HepG2 (cell line): Measurements from ENCODE around the gene TCFL5. TPM values are rescaled to one million over a fixed set of nuclear protein-coding genes. Genes with fewer than 3 reads are reported as not detected.

ENCODE experiments used
- EP300 ChIP-seq, 3 experiments: sonication (generic) in 1 of 3; formaldehyde crosslinking in 1 of 3; IDR thresholded peaks; 2 replicates each; pipeline versions ENCODE4 v1.5.1 to v1.6.1; 2011 to 2020; ENCODE audit warnings: low read depth in 2 of 3, low read length in 2 of 3, borderline replicate concordance in 1 of 3, improper control_type of control experiment in 1 of 3, mild to moderate bottlenecking in 1 of 3, missing genetic modification reagents in 1 of 3, moderate library complexity in 1 of 3
- GFI1 ChIP-seq: sonication (generic); formaldehyde crosslinking; IDR thresholded peaks from 2 replicates; pipeline ENCODE4 v1.5.0; 2020; ENCODE audit warnings: missing genetic modification reagents, mild to moderate bottlenecking, borderline replicate concordance
- KMT2B ChIP-seq: IDR thresholded peaks from 2 replicates; pipeline ENCODE4 v1.6.1; 2016; ENCODE audit warnings: missing genetic modification reagents, missing compliant biosample characterization
- POLR2G ChIP-seq: fragments of 200-400 bp; formaldehyde crosslinking; IDR thresholded peaks from 2 replicates; pipeline ENCODE4 v1.6.1; 2018; ENCODE audit warnings: mild to moderate bottlenecking, low read depth, low read length, moderate library complexity
- XRCC5 ChIP-seq: fragments of 200-400 bp; formaldehyde crosslinking; optimal IDR thresholded peaks from 2 replicates; pipeline ENCODE3; 2017; ENCODE audit warnings: mild to moderate bottlenecking, low read length
- ZMYM4 ChIP-seq: sonication (generic); formaldehyde crosslinking; IDR thresholded peaks from 2 replicates; pipeline ENCODE4 v1.8.1; 2023; ENCODE audit warnings: mild to moderate bottlenecking, missing genetic modification reagents
- ZNF121 ChIP-seq: sonication (generic); formaldehyde crosslinking; IDR thresholded peaks from 2 replicates; pipeline ENCODE4 v1.5.0; 2020; ENCODE audit warnings: mild to moderate bottlenecking, missing genetic modification reagents
- ZNF24 ChIP-seq: fragments of 450-650 bp; IDR thresholded peaks from 2 replicates; pipeline ENCODE4 v1.6.1; 2017; ENCODE audit warnings: antibody characterized with exemption, mild to moderate bottlenecking
- ZNF335 ChIP-seq: sonication (generic); formaldehyde crosslinking; IDR thresholded peaks from 2 replicates; pipeline ENCODE4 v1.4.0; 2020; ENCODE audit warnings: missing genetic modification reagents
- ZNF589 ChIP-seq: sonication (generic); formaldehyde crosslinking; conservative IDR thresholded peaks from 2 replicates; pipeline ENCODE4 v1.8.0; 2022; ENCODE audit warnings: mild to moderate bottlenecking, moderate library complexity, missing genetic modification reagents
- ZNF720 ChIP-seq: sonication (generic); formaldehyde crosslinking; IDR thresholded peaks from 2 replicates; pipeline ENCODE4 v1.4.0; 2020; ENCODE audit warnings: missing genetic modification reagents
- ZNF790 ChIP-seq: sonication (generic); formaldehyde crosslinking; IDR thresholded peaks from 2 replicates; pipeline ENCODE4 v1.8.0; 2022; ENCODE audit warnings: missing genetic modification reagents, mild to moderate bottlenecking, borderline replicate concordance
- ZSCAN25 ChIP-seq: sonication (generic); formaldehyde crosslinking; IDR thresholded peaks from 2 replicates; pipeline ENCODE4 v1.8.0; 2022; ENCODE audit warnings: mild to moderate bottlenecking, missing genetic modification reagents
- polyA plus RNA-seq, 8 experiments: library from polyadenylated mRNA; depleted of rRNA in 3 of 8; stranded (reverse) in 7 of 8; unstranded in 1 of 8; fragments of >200 nt; fragmentation: Illumina TruSeq in 4 of 8; extraction: Trizol in 4 of 8; gene quantifications; 2 replicates each; pipeline versions ENCODE4 v1.2.1 to v1.2.3, GENCODE V29; 2011 to 2016; ENCODE audit warnings: low read depth in 4 of 8, missing spikeins in 1 of 8, mixed read lengths in 1 of 8; ENCODE audit not compliant: insufficient read depth in 1 of 8
- total RNA-seq, 5 experiments: library from RNA; depleted of rRNA; stranded (reverse); fragments of >200 nt; fragmentation: Illumina TruSeq; extraction: Trizol; gene quantifications; 2 replicates each; pipeline ENCODE4 v1.2.3, GENCODE V29; 2016; ENCODE audit warnings: low read depth in 1 of 5
- TF ChIP-seq, protein P1 (sequence below): sonication (generic); formaldehyde crosslinking; IDR thresholded peaks from 2 replicates; pipeline ENCODE4 v1.4.0; 2020; ENCODE audit warnings: mild to moderate bottlenecking, missing genetic modification reagents
- TF ChIP-seq, protein P2 (sequence below): fragments of 450-650 bp; IDR thresholded peaks from 2 replicates; pipeline ENCODE4 v1.6.1; 2016
- TF ChIP-seq, protein P3 (sequence below): sonication (generic); formaldehyde crosslinking; IDR thresholded peaks from 2 replicates; pipeline ENCODE4 v1.5.0; 2020; ENCODE audit warnings: missing genetic modification reagents
- TF ChIP-seq, protein P4 (sequence below): sonication (generic); formaldehyde crosslinking; IDR thresholded peaks from 2 replicates; pipeline ENCODE4 v1.4.0; 2020; ENCODE audit warnings: missing genetic modification reagents
- TF ChIP-seq, protein P5 (sequence below): sonication (generic); formaldehyde crosslinking; conservative IDR thresholded peaks from 2 replicates; pipeline ENCODE4 v1.8.0; 2022; ENCODE audit warnings: missing genetic modification reagents
- TF ChIP-seq, protein P6 (sequence below): sonication (generic); formaldehyde crosslinking; IDR thresholded peaks from 2 replicates; pipeline ENCODE4 v1.8.0; 2022; ENCODE audit warnings: missing genetic modification reagents, mild to moderate bottlenecking, moderate library complexity, borderline replicate concordance
- TF ChIP-seq, protein P7 (sequence below): IDR thresholded peaks from 2 replicates; pipeline ENCODE4 v1.6.1; 2016

The TCFL5 gene
- total and polyA plus RNA-seq, 2 of the 13 experiments (the other 11 are each of a cell fraction or from before 2014, with no cell fraction given), result 14.8 to 20.0 TPM

DNA sequence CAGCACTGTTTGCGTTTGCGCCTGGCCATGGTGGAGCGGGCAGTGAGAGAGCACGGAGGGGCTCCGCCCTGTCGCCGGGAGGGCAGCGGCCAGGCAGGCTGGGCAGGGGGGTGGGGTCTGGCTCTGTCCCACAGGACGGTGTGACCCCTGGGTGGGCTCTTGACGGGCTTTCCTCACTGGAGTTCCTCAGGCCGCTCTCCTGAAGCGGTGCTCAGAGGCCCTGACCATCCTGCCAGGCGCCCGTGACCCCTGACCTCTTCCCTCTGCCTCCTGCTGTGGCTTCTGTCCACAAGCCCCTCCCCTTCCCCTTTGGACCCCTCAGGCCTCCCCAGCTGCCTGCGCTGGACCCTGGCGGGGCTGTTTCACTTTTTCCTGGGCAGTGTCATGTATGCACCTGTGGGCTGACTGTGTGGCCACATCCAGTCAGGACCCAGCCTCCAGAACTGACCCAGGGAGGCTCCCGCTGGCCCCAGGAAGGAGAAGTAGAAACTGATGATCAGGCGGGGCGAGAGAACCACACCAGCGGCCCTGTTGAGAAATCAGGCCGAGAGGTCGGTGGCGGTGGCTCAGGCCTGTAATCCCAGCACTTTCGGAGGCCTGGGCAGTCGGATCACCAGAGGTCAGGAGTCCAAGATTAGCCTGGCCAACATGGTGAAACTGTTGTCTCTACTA is 55.8 kb downstream of the TCFL5 start (continued):
- no peak; the same call in 1 of the 2 replicates for TF ChIP-seq ZNF24
- TF ChIP-seq, protein P1, sequence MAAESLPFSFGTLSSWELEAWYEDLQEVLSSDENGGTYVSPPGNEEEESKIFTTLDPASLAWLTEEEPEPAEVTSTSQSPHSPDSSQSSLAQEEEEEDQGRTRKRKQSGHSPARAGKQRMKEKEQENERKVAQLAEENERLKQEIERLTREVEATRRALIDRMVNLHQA (CRISPR knock-in tag), result no peak
- TF ChIP-seq, protein P2, sequence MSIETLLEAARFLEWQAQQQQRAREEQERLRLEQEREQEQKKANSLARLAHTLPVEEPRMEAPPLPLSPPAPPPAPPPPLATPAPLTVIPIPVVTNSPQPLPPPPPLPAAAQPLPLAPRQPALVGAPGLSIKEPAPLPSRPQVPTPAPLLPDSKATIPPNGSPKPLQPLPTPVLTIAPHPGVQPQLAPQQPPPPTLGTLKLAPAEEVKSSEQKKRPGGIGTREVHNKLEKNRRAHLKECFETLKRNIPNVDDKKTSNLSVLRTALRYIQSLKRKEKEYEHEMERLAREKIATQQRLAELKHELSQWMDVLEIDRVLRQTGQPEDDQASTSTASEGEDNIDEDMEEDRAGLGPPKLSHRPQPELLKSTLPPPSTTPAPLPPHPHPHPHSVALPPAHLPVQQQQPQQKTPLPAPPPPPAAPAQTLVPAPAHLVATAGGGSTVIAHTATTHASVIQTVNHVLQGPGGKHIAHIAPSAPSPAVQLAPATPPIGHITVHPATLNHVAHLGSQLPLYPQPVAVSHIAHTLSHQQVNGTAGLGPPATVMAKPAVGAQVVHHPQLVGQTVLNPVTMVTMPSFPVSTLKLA, result no peak
- 0 out of 2 replicates have a peak, but pooled peaks have one; percentile 58 for TF ChIP-seq GFI1 (CRISPR knock-in tag)
- TF ChIP-seq ZNF720 (CRISPR knock-in tag), result no peak
- peak; percentile 75; the same call in 1 of the 2 replicates for TF ChIP-seq POLR2G
- TF ChIP-seq ZNF790 (CRISPR knock-in tag), result no peak; the same call in 1 of the 2 replicates
- TF ChIP-seq ZMYM4 (CRISPR knock-in tag), result peak; percentile 65
- TF ChIP-seq, protein P3, sequence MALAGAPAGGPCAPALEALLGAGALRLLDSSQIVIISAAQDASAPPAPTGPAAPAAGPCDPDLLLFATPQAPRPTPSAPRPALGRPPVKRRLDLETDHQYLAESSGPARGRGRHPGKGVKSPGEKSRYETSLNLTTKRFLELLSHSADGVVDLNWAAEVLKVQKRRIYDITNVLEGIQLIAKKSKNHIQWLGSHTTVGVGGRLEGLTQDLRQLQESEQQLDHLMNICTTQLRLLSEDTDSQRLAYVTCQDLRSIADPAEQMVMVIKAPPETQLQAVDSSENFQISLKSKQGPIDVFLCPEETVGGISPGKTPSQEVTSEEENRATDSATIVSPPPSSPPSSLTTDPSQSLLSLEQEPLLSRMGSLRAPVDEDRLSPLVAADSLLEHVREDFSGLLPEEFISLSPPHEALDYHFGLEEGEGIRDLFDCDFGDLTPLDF (CRISPR knock-in tag), result peak; percentile 47; the same call in 1 of the 2 replicates
- TF ChIP-seq, protein P4, sequence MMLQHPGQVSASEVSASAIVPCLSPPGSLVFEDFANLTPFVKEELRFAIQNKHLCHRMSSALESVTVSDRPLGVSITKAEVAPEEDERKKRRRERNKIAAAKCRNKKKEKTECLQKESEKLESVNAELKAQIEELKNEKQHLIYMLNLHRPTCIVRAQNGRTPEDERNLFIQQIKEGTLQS (CRISPR knock-in tag), result peak; percentile 36
- peak; percentile 78 for TF ChIP-seq KMT2B (CRISPR knock-in tag)
- TF ChIP-seq XRCC5, result peak; percentile 56
- TF ChIP-seq, protein P5, sequence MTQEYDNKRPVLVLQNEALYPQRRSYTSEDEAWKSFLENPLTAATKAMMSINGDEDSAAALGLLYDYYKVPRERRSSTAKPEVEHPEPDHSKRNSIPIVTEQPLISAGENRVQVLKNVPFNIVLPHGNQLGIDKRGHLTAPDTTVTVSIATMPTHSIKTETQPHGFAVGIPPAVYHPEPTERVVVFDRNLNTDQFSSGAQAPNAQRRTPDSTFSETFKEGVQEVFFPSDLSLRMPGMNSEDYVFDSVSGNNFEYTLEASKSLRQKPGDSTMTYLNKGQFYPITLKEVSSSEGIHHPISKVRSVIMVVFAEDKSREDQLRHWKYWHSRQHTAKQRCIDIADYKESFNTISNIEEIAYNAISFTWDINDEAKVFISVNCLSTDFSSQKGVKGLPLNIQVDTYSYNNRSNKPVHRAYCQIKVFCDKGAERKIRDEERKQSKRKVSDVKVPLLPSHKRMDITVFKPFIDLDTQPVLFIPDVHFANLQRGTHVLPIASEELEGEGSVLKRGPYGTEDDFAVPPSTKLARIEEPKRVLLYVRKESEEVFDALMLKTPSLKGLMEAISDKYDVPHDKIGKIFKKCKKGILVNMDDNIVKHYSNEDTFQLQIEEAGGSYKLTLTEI (CRISPR knock-in tag), result no peak
- TF ChIP-seq ZNF121 (CRISPR knock-in tag), result peak; percentile 61; the same call in 1 of the 2 replicates
- TF ChIP-seq, protein P6, sequence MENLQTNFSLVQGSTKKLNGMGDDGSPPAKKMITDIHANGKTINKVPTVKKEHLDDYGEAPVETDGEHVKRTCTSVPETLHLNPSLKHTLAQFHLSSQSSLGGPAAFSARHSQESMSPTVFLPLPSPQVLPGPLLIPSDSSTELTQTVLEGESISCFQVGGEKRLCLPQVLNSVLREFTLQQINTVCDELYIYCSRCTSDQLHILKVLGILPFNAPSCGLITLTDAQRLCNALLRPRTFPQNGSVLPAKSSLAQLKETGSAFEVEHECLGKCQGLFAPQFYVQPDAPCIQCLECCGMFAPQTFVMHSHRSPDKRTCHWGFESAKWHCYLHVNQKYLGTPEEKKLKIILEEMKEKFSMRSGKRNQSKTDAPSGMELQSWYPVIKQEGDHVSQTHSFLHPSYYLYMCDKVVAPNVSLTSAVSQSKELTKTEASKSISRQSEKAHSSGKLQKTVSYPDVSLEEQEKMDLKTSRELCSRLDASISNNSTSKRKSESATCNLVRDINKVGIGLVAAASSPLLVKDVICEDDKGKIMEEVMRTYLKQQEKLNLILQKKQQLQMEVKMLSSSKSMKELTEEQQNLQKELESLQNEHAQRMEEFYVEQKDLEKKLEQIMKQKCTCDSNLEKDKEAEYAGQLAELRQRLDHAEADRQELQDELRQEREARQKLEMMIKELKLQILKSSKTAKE (CRISPR knock-in tag), result peak; percentile 77; the same call in 1 of the 2 replicates
- peak; percentile 97 for TF ChIP-seq ZNF335
- peak; percentile 81 for TF ChIP-seq ZNF589 (CRISPR knock-in tag)
- no peak for TF ChIP-seq EP300 (IDR thresholded peaks at IDR 0.05; ENCODE audit: low read depth in 2 of 2, low read length in 2 of 2)
- TF ChIP-seq EP300 (CRISPR knock-in tag; IDR thresholded peaks at IDR 0.05; ENCODE audit: borderline replicate concordance), result peak; percentile 48; the same call in 1 of the 2 replicates
- TF ChIP-seq, protein P7, sequence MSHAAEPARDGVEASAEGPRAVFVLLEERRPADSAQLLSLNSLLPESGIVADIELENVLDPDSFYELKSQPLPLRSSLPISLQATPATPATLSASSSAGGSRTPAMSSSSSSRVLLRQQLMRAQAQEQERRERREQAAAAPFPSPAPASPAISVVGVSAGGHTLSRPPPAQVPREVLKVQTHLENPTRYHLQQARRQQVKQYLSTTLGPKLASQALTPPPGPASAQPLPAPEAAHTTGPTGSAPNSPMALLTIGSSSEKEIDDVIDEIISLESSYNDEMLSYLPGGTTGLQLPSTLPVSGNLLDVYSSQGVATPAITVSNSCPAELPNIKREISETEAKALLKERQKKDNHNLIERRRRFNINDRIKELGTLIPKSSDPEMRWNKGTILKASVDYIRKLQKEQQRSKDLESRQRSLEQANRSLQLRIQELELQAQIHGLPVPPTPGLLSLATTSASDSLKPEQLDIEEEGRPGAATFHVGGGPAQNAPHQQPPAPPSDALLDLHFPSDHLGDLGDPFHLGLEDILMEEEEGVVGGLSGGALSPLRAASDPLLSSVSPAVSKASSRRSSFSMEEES (CRISPR knock-in tag), result peak; percentile 82
- no peak; the same call in none of the 2 replicates for TF ChIP-seq ZSCAN25
